ENCODE measurements around the gene BEX2. TPM values are rescaled to one million over a fixed set of nuclear protein-coding genes. Genes with fewer than 3 reads are reported as not detected.
A peak's percentile ranks its signal among the peaks of the same experiment; 100 is the strongest.

BEX2 gene
- total RNA-seq, 1 donor, result 1.6 TPM

- H3K4me3 ChIP-seq (ENCODE audit: low read depth, low read length), result no peak overlapping the region
- no peak for TF ChIP-seq CTCF (IDR thresholded peaks at IDR 0.05; ENCODE audit: insufficient read depth, low read length)
- DNase-seq (ENCODE audit: low read depth), result no peak
These were observed 37.0 kb upstream of the BEX2 start for GRCh38 chrX:103347682-103348397.

GRCh38 chrX:103344606-103345005, 33.8 kb upstream of the BEX2 start:
- H3K4me3 ChIP-seq (ENCODE audit: low read depth, low read length), result no peak overlapping the region
- no peak for DNase-seq (ENCODE audit: low read depth)
- TF ChIP-seq CTCF (IDR thresholded peaks at IDR 0.05; ENCODE audit: insufficient read depth, low read length), result no peak

- TF ChIP-seq CTCF (IDR thresholded peaks at IDR 0.05; ENCODE audit: insufficient read depth, low read length), result peak; percentile 75
- DNase-seq (ENCODE audit: low read depth), result peak; percentile 71
- H3K4me3 ChIP-seq (ENCODE audit: low read depth, low read length), result no peak overlapping the region
These were observed 32.3 kb upstream of the BEX2 start for GRCh38 chrX:103343105-103343504.

- DNase-seq (ENCODE audit: low read depth), result no peak
- H3K4me3 ChIP-seq (ENCODE audit: low read depth, low read length), result no peak overlapping the region
- no peak for TF ChIP-seq CTCF (IDR thresholded peaks at IDR 0.05; ENCODE audit: insufficient read depth, low read length)
These were observed 27.9 kb upstream of the BEX2 start for GRCh38 chrX:103338663-103339062.

- DNase-seq (ENCODE audit: low read depth), result peak; percentile 15
- peak overlapping the region; percentile 64 for H3K4me3 ChIP-seq (ENCODE audit: low read depth, low read length)
- TF ChIP-seq CTCF (IDR thresholded peaks at IDR 0.05; ENCODE audit: insufficient read depth, low read length), result no peak
These were observed 20.0 kb upstream of the BEX2 start for GRCh38 chrX:103330681-103331288.

GRCh38 chrX:103329991-103330390, 19.2 kb upstream of the BEX2 start, which contains the start of gene TCEAL7:
Gene TCEAL7 (plus strand): TSS chrX:103330239. CDS start chrX:103331404, 1,165 bp downstream.
- peak; percentile 57 for DNase-seq (ENCODE audit: low read depth)
- peak within 1 kb of the TSS; percentile 64 for H3K4me3 ChIP-seq (ENCODE audit: low read depth, low read length)
- TF ChIP-seq CTCF (IDR thresholded peaks at IDR 0.05; ENCODE audit: insufficient read depth, low read length), result no peak
